Activated CD8-positive, alpha-beta T cell treated with anti-CD3 and anti-CD28 coated beads, Interleukin-2, amount 10 ng/mL, durations not matched to agents 7 days and 5 days (primary cell): Measurements from ENCODE around the gene LIF. TPM values are rescaled to one million over a fixed set of nuclear protein-coding genes. Genes with fewer than 3 reads are reported as not detected.
A peak's percentile ranks its signal among the peaks of the same experiment; 100 is the strongest.

Experiments
- ATAC-seq: fragments of 150-1000 bp; cut with Tn5 transposase; one replicate; pipeline ENCODE4 v1.10.0; 2021; ENCODE audit warnings: moderate library complexity
- CTCF ChIA-PET: fragments of 350-600 bp; sonication (Branson Sonifier 250); formaldehyde crosslinking; loops from one replicate; lab custom pipeline; 2021; ENCODE audit warnings: antibody characterized with exemption; lab: Charles Lee
- POLR2A ChIA-PET: fragments of 350-600 bp; sonication (Branson Sonifier 250); formaldehyde crosslinking; loops from one replicate; lab custom pipeline; 2021; ENCODE audit warnings: antibody characterized with exemption; lab: Charles Lee
- DNase-seq: peaks from one replicate; pipeline ENCODE4 v3.0.0-alpha.2; 2020
- H3K27ac Mint-ChIP-seq: one replicate; pipeline ENCODE4 v1.8.0; 2021; ENCODE audit warnings: mild to moderate bottlenecking, mixed read lengths
- H3K27me3 Mint-ChIP-seq: one replicate; pipeline ENCODE4 v1.8.0; 2021; ENCODE audit warnings: low read depth, mixed read lengths
- H3K36me3 Mint-ChIP-seq: one replicate; pipeline ENCODE4 v1.8.0; 2021; ENCODE audit warnings: low read depth, mixed read lengths
- H3K4me1 Mint-ChIP-seq: one replicate; pipeline ENCODE4 v1.8.0; 2021; ENCODE audit warnings: low read depth, mixed read lengths
- H3K4me3 Mint-ChIP-seq: one replicate; pipeline ENCODE4 v1.8.0; 2021; ENCODE audit warnings: mild to moderate bottlenecking, mixed read lengths
- H3K9me3 Mint-ChIP-seq: one replicate; pipeline ENCODE4 v1.8.0; 2022; ENCODE audit warnings: mixed read lengths; ENCODE audit not compliant: insufficient read depth
- total RNA-seq, 2 experiments: library from RNA; stranded (reverse); gene quantifications; one replicate each; pipeline ENCODE4 v1.2.3, GENCODE V29; 2021

The LIF gene
- total RNA-seq, 2 experiments from 2014 or later, result 532 to 569 TPM

DNA sequence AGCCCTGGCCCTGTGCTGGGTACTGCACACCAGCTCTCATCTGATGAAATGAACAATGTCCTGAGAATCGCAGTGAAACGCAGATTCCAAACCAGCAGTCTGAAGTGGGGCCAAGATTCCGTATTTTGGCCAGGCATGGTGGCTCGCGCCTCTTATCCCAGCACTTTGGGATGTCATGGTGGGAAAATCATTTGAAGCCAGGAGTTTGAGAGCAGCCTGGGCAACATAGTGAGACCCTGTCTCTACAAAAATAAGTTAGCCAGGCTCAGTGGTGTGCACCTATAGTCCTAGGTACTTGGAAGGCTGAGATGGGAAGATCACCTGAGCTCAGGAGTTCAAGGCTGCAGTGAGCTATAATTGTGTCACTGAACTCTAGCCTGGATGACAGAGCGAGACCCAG is 13.0 kb downstream of the LIF start:
- H3K4me3 Mint-ChIP-seq, result no peak overlapping the region
- no peaks in the 10 kb centered on the region for H3K9me3 Mint-ChIP-seq
- ChIA-PET CTCF (no interaction called here), POLR2A (interaction anchor here (0.6 to 1.6 kb wide), 3 partner anchors 9 to 72 kb away, joined by 3 read pairs; no protein-coding TSS in a partner anchor)
- H3K36me3 Mint-ChIP-seq, result peaks cover 8% of the 10 kb centered on the region
- no peaks in the 10 kb centered on the region for H3K27me3 Mint-ChIP-seq
- no peak for ATAC-seq
- peak overlapping the region; percentile 25 for H3K27ac Mint-ChIP-seq
- H3K4me1 Mint-ChIP-seq, result peaks cover 77% of the 10 kb centered on the region
- DNase-seq, result no peak

DNA sequence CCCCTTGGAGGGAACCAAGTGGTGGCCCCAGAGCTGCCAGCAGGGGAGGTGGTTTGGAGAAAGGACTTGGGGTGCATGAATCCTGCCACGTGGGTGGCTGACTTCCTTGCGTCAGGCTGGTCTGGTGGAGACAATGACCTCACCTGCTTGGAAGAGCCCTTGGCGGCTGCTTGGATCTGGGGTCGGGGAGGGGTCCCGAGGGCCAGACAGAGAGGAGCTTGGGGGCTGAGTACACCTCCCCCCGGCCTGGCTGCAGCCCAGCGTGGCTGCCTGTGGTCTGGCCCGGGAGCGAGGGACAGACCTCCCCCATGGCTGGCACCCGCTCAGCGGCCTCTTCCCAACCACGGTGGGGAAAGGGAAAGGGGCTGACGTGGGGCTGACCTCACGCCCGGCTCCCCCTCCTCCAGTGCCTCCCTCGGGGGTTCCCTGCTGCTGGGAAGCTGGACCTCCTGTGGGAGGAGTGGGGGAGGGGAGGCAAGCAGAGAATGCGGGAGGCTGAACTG is 13.8 kb downstream of the LIF start:
- Mint-ChIP-seq H3K4me1 (peaks cover 77% of the 10 kb centered on the region), H3K4me3 (no peak overlapping the region)
- POLR2A ChIA-PET, result interaction anchor here (0.7 kb wide), 1 partner anchor 72 kb away, joined by 3 read pairs; no protein-coding TSS in a partner anchor

DNA sequence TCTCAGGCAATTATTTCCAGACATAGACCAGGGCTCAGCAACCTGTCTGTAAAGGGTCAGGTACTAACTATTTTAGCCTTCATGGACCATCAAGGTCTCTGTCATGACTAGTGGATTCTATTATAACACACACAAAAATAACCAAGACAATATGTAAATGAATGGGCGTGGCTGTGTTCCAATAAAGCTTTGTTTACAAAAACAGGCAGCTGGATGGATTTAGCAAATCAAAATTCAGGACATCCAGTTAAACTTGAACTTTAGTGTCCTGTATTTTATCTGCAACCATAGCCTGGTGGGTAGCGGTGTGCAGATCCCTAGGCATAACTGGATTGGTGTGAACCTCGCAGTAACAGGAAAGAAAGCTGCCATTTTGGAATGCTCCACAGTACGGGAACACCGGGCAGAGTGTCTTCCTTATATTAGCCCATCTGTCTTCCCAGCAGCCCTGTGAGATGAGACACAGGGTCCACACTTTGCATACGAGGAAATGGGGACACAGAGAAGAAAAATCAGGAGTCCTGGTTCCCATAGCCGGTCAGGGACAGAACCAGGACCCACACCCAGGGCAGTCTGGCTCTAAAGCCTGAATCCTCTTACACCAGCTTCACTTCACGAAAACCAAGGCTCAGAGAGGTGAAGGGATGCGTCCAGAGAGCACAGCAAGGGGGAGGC is 15.6 kb downstream of the LIF start:
- H3K4me3 Mint-ChIP-seq, result no peak overlapping the region
- H3K27ac Mint-ChIP-seq, result no peak overlapping the region
- peaks cover 3% of the 10 kb centered on the region for H3K36me3 Mint-ChIP-seq
- no peaks in the 10 kb centered on the region for H3K27me3 Mint-ChIP-seq
- H3K9me3 Mint-ChIP-seq, result no peaks in the 10 kb centered on the region
- POLR2A ChIA-PET, result no interaction called here
- peaks cover 77% of the 10 kb centered on the region for H3K4me1 Mint-ChIP-seq
- ATAC-seq, result no peak
- DNase-seq, result no peak
- CTCF ChIA-PET, result interaction anchor here (0.6 to 1.0 kb wide), 2 partner anchors 11 to 127 kb away, joined by 3 to 4 read pairs; no protein-coding TSS in a partner anchor

More for the DNA sequence above, 13.8 kb downstream of the LIF start:
- no peak for DNase-seq
- no peak for ATAC-seq
- CTCF ChIA-PET, result no interaction called here
- Mint-ChIP-seq H3K36me3 (peaks cover 7% of the 10 kb centered on the region), H3K9me3 (no peaks in the 10 kb centered on the region), H3K27me3 (no peaks in the 10 kb centered on the region), H3K27ac (no peak overlapping the region)

DNA sequence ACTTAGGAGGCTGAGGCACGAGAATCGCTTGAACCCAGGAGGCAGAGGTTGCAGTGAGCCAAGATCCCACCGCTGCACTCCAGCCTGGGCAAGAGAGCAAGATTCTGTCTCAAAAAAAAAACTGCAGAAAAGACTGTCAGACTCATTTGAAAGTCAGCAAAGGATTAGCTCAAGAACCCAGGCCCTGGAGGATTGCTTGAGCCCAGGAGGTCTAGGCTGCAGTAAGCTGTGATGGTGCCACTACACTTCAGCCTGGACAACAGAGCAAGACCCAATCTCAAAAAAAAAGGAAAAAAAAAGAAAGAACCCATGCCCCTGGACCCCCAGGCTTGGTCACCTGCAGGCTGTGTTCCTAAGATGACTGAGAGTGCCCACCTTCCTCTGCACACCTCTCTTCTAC is 16.2 kb downstream of the LIF start:
- ChIA-PET POLR2A (no interaction called here), CTCF (interaction anchor here (1.0 kb wide), 1 partner anchor 127 kb away, joined by 4 read pairs; no protein-coding TSS in a partner anchor)
- no peaks in the 10 kb centered on the region for H3K27me3 Mint-ChIP-seq
- H3K36me3 Mint-ChIP-seq, result peaks cover 4% of the 10 kb centered on the region
- ATAC-seq (no peak), DNase-seq (no peak)
- no peaks in the 10 kb centered on the region for H3K9me3 Mint-ChIP-seq
- H3K4me1 Mint-ChIP-seq, result peaks cover 77% of the 10 kb centered on the region
- no peak overlapping the region for H3K4me3 Mint-ChIP-seq
- no peak overlapping the region for H3K27ac Mint-ChIP-seq

DNA sequence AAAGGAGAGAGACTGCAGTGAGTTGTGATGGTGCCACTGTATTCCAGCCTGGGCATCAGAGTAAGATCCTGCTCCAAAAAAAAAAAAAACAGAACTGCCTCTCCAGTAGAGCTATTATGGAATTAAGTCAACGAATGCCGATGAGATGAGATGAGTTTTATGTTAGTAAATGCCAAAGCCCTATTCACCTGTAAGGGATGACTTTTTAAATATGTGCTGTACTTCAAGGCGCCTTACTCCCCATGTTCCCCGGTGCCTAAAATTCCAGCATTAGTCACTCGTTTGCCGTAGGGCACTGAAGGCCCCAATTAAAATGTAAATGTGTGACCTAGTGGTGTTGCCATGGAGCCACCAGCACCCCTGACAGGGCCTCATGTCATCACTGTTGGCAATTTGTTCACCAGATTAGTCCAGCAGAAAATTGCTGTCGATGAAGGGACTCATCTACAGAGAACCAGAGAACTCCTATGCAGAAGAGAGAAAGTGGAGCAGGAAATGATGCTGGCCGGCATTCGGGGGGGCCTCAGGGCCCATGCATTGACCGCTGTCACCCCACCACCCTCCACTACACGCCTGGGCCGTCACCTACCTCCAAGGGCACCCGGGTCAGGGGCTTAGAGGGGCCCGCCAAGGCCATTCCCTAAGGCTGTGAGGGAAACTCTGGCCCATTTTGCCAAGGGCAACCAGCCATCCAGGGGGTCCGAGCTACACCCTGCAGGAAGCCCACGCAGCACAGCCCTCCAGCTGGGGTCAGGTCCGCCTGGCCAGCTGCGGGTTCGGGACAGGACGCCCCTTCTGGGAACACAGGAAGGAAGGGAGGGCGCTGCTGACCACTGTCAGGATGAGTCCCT is 17.8 kb downstream of the LIF start:
- DNase-seq (no peak), ATAC-seq (no peak)
- Mint-ChIP-seq H3K4me3 (no peak overlapping the region), H3K36me3 (peaks cover 6% of the 10 kb centered on the region), H3K27ac (peak overlapping the region; percentile 88), H3K9me3 (no peaks in the 10 kb centered on the region), H3K4me1 (peaks cover 80% of the 10 kb centered on the region), H3K27me3 (no peaks in the 10 kb centered on the region)
- ChIA-PET CTCF (interaction anchor here (1.2 kb wide), 1 partner anchor 50 kb away, joined by 3 read pairs; no protein-coding TSS in a partner anchor), POLR2A (no interaction called here)

DNA sequence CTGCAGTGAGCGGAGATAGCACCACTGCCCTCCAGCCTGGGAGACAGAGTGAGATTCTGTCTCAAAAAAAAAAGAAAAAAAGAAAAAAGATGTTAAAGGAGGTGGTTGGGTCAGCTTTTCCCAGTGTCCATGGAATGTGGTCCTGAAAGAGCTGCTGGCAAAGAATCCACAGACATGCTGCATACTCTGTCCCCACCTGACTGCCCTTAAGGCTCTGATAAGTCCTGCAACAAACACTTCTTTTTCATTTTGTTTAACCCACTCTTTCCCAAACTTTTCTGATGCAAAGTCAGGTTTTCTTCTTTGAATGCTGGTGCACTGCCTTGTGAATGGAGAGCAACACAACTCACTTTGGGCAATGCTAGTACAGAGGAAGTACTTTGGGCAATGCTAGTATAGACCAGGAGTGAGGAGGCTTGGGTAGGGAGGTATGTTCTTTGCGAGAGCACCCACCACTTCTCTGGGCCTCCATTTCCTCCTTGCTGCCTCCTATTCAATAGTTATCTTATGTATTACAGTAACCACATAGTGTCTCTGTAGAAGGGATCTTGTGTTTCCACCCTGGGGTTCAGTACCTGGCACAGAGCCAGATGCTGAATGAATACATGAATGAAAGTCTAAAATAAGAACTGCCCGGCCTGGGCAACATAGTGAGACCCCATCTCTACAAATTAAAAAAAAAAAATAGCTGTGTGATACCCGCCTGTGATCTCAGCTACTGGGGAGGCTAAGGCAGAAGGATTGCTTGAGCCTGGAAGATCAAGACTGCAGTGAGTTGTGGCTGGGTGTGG is 18.9 kb downstream of the LIF start:
- peak overlapping the region; percentile 88 for H3K27ac Mint-ChIP-seq
- ATAC-seq (peak; percentile 46), DNase-seq (peak; percentile 56)
- ChIA-PET POLR2A (interaction anchor here (0.6 to 0.8 kb wide), 2 partner anchors 40 to 197 kb away, joined by 3 to 4 read pairs; no protein-coding TSS in a partner anchor), CTCF (interaction anchor here (0.8 to 1.5 kb wide), 4 partner anchors 49 to 139 kb away, joined by 3 to 6 read pairs (median 3); no protein-coding TSS in a partner anchor)
- peaks cover 6% of the 10 kb centered on the region for H3K36me3 Mint-ChIP-seq
- no peak overlapping the region for H3K4me3 Mint-ChIP-seq
- H3K4me1 Mint-ChIP-seq, result peaks cover 85% of the 10 kb centered on the region
- no peaks in the 10 kb centered on the region for H3K9me3 Mint-ChIP-seq
- no peaks in the 10 kb centered on the region for H3K27me3 Mint-ChIP-seq

DNA sequence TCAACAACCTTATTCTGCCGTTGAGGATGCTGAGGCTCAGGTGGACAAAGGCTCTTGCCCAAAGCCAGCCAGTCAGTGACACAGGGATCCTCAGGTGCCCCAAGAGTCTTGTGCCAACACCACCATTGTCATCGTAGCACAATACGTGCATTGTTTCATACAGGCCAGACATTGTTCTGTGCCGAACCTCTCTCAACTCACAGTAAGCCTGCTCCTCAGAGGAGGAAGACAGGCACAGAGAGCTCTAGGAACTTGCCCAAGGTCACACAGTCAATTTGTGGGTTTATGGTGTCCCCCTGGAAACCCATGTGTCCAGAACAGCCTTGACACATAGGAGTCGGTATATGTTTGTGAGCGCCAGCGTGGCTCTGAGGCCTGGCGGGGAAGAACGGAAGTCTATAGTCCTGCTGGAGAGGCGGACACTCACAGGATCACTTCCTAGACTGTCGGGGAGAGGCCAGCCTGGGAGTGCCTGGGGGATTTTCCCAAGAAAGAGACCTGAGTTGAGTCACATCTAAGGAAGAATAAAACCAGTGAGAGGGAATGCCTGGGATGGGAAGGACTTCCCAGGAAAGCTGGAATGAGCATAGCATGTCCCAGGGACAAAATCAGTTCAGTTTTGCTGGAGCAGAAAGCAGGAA is 20.2 kb downstream of the LIF start:
- CTCF ChIA-PET, result interaction anchor here (0.8 to 1.5 kb wide), 4 partner anchors 29 to 138 kb away, joined by 3 to 6 read pairs (median 3); no protein-coding TSS in a partner anchor
- H3K27ac Mint-ChIP-seq, result peak overlapping the region; percentile 56
- POLR2A ChIA-PET, result interaction anchor here (0.8 kb wide), 1 partner anchor 41 kb away, joined by 3 read pairs; no protein-coding TSS in a partner anchor
- H3K36me3 Mint-ChIP-seq, result peaks cover 8% of the 10 kb centered on the region
- no peak for DNase-seq
- no peak overlapping the region for H3K4me3 Mint-ChIP-seq
- ATAC-seq, result no peak
- H3K4me1 Mint-ChIP-seq, result peaks cover 89% of the 10 kb centered on the region
- H3K9me3 Mint-ChIP-seq, result no peaks in the 10 kb centered on the region
- H3K27me3 Mint-ChIP-seq, result no peaks in the 10 kb centered on the region

DNA sequence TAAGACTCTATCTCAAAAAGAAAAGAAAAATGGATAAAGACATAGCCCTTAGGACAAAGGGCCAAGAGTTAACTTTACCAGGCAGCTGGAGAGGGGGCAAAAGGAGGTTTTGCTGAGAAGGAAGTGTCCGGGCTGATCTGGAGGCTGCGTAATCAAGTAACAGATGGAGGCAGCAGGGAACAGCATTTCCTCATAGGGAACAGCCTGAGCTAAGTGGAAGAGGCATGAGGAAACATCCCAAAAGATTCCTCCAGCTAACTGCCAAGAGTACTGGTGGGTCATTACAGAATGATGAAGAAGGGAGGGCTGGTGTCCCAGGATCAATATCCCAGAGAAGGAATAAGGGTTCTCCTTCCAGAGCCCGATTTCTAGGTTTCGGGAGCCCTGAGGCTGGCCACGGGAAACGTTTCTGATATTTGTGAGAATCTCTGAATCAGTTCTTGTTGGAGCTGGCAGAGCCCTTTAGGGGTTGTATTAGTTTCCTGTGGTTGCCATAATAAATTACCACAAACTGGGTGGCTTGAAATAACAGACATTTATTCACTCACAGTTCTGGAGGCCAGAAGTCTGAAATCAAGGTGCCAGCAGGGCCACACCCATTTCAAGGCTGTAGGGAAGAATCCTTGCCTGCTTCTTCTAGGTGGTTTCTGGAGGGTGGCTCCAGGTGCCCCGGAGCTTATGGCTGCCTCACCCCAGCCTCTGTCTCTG is 21.2 kb downstream of the LIF start:
- DNase-seq (no peak), ATAC-seq (no peak)
- Mint-ChIP-seq H3K4me3 (no peak overlapping the region), H3K27me3 (no peaks in the 10 kb centered on the region), H3K9me3 (no peaks in the 10 kb centered on the region), H3K4me1 (peaks cover 94% of the 10 kb centered on the region), H3K36me3 (peaks cover 8% of the 10 kb centered on the region), H3K27ac (peak overlapping the region; percentile 92)
- CTCF ChIA-PET, result interaction anchor here (1.0 to 2.5 kb wide), 3 partner anchors 40 to 117 kb away, joined by 5 to 10 read pairs (median 5); no protein-coding TSS in a partner anchor
- POLR2A ChIA-PET, result no interaction called here

DNA sequence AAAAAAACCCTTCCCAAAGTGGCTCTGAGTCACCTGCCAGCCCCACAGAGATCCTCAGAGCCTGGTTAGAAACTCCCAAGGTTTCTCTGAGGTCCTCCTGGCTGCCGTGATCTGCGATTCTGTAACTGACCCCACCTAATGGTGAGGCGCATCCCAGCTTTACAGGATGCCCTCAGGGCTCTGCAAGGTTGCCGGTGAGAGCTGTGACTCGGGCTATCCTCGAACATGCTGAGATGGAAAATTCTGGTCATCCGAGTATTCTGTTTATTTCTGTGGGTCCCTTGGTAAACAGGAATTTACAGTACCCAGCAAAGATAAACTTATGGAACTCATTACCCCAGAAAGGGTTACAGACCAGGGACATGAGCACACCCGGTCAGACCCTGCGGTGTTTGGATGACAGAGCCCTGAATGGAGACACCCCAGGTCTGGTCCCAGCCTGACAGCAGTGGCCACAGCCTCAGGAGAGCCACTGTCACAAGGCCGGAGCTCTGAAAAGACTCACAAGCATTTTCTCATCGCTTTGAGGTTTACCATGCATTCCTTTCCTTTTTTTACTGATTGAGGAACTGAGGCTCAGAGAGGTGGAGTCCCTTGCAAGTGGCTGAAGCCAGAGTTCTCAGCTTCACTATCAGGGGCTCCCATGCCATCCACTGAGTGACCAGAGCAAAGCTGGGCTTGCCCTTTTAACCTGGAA is 22.2 kb downstream of the LIF start:
- peaks cover 8% of the 10 kb centered on the region for H3K36me3 Mint-ChIP-seq
- ATAC-seq (no peak), DNase-seq (no peak)
- ChIA-PET CTCF (interaction anchor here (1.0 to 2.5 kb wide), 3 partner anchors 39 to 116 kb away, joined by 5 to 10 read pairs (median 5); no protein-coding TSS in a partner anchor), POLR2A (no interaction called here)
- H3K27ac Mint-ChIP-seq, result peak overlapping the region; percentile 92
- no peaks in the 10 kb centered on the region for H3K9me3 Mint-ChIP-seq
- H3K27me3 Mint-ChIP-seq, result no peaks in the 10 kb centered on the region
- no peak overlapping the region for H3K4me3 Mint-ChIP-seq
- peaks cover 100% of the 10 kb centered on the region for H3K4me1 Mint-ChIP-seq

DNA sequence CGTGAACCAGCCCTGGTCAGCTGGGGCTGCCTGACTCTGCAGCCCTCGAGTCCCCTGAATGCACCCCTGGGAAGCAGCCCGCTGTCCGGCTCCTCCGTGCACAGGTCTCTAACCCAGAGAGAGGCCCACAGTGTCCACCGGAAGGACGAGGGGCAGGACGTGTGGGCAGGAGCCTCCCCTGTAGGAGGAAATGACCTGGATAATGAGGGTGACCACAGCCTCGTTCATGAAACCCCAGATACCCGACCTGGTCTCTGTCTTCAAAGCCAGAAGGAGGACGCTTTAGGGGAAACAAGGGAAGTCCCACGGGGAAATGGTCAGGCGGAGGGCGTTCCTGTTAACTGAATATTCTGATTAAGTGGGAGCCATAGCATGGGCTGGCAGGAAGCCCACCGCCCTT is 23.3 kb downstream of the LIF start:
- ATAC-seq, result no peak
- H3K4me1 Mint-ChIP-seq, result peaks cover 96% of the 10 kb centered on the region
- ChIA-PET POLR2A (no interaction called here), CTCF (interaction anchor here (2.5 kb wide), 1 partner anchor 45 kb away, joined by 10 read pairs; no protein-coding TSS in a partner anchor)
- no peak overlapping the region for H3K4me3 Mint-ChIP-seq
- H3K27me3 Mint-ChIP-seq, result no peaks in the 10 kb centered on the region
- no peaks in the 10 kb centered on the region for H3K9me3 Mint-ChIP-seq
- H3K36me3 Mint-ChIP-seq, result peaks cover 8% of the 10 kb centered on the region
- H3K27ac Mint-ChIP-seq, result peak overlapping the region; percentile 92
- no peak for DNase-seq
